Activated gamma-delta T cell (primary cell): ENCODE data around the gene MFAP3.
"Not testable (repeated sequence)": the region's sequence is repeated elsewhere in the genome, so short reads cannot be mapped to it uniquely, and the experiment has no call there.

Experiments used
- DNase-seq: peaks from one replicate; lab custom pipeline; 2025; lab: John Stamatoyannopoulos, UW

MFAP3 gene

GRCh38 chr5:154053468-154053867 lies 14.7 kb downstream of the MFAP3 start:
- DNase-seq: no peak

- no peak for DNase-seq
Measured at GRCh38 chr5:154055201-154055600, 16.4 kb downstream of the MFAP3 start.

GRCh38 chr5:154058055-154059038 lies 19.6 kb downstream of the MFAP3 start:
- DNase-seq: no peak

GRCh38 chr5:154059039-154059430 lies 20.3 kb downstream of the MFAP3 start:
- no peak for DNase-seq

- no peak for DNase-seq
Measured at GRCh38 chr5:154059583-154059982, 20.8 kb downstream of the MFAP3 start.

GRCh38 chr5:154060606-154061005 lies 21.8 kb downstream of the MFAP3 start:
- DNase-seq: no peak

GRCh38 chr5:154063372-154063771 lies 24.6 kb downstream of the MFAP3 start:
- no peak for DNase-seq

GRCh38 chr5:154065971-154066370 lies 27.2 kb downstream of the MFAP3 start:
- no peak for DNase-seq

- not testable (repeated sequence) for DNase-seq
Measured at GRCh38 chr5:154069854-154070253, 31.1 kb downstream of the MFAP3 start.

- no peak for DNase-seq
Measured at GRCh38 chr5:154071799-154072413, 33.1 kb downstream of the MFAP3 start.

- DNase-seq: no peak
Measured at GRCh38 chr5:154072414-154073171, 33.8 kb downstream of the MFAP3 start.

- DNase-seq: no peak
Measured at GRCh38 chr5:154076240-154076922, 37.6 kb downstream of the MFAP3 start.

- DNase-seq: no peak
Measured at GRCh38 chr5:154077696-154078095, 38.9 kb downstream of the MFAP3 start.

GRCh38 chr5:154078272-154078671 lies 39.5 kb downstream of the MFAP3 start:
- no peak for DNase-seq

GRCh38 chr5:154081246-154081645 lies 42.5 kb downstream of the MFAP3 start:
- DNase-seq: no peak

- no peak for DNase-seq
Measured at GRCh38 chr5:154084062-154084639, 45.4 kb downstream of the MFAP3 start.

GRCh38 chr5:154086146-154086545 lies 47.4 kb downstream of the MFAP3 start:
- no peak for DNase-seq

GRCh38 chr5:154086641-154087040 lies 47.9 kb downstream of the MFAP3 start:
- no peak for DNase-seq

GRCh38 chr5:154087260-154087659 lies 48.5 kb downstream of the MFAP3 start:
- DNase-seq: no peak

- DNase-seq: no peak
Measured at GRCh38 chr5:154088801-154089200, 50.0 kb downstream of the MFAP3 start.

GRCh38 chr5:154090656-154091055 lies 51.9 kb downstream of the MFAP3 start:
- DNase-seq: no peak
